ENCODE data around the gene CTRL.

- no peak for TF ChIP-seq CTCF (conservative IDR thresholded peaks at IDR 0.05)
- no peak for TF ChIP-seq EZH2 (IDR thresholded peaks at IDR 0.05; ENCODE audit: low read depth)
These were observed 50.0 kb downstream of the CTRL start for GRCh38 chr16:67881621-67882161.
